ENCODE data around the gene TAF1C.

DNA sequence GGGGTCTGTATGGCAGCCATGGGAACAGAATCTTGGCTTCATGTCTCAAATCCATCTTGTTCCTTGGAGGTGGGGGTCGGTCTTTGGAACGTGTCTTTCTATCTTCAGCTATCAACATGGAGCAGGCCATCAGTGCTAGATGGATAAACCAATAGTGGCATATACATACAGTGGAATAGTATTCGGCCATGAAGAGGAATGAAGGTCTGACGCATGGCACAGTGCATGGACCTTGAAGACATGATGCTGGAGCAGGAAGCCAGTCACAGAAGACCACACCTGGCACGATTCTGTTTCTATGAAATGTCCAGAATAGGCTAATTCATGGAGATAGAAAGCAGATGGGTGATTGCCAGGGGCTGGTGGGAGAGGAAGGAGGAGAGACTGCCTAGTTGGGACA lies 45.2 kb upstream of the TAF1C start:
- TF ChIP-seq, protein P1, sequence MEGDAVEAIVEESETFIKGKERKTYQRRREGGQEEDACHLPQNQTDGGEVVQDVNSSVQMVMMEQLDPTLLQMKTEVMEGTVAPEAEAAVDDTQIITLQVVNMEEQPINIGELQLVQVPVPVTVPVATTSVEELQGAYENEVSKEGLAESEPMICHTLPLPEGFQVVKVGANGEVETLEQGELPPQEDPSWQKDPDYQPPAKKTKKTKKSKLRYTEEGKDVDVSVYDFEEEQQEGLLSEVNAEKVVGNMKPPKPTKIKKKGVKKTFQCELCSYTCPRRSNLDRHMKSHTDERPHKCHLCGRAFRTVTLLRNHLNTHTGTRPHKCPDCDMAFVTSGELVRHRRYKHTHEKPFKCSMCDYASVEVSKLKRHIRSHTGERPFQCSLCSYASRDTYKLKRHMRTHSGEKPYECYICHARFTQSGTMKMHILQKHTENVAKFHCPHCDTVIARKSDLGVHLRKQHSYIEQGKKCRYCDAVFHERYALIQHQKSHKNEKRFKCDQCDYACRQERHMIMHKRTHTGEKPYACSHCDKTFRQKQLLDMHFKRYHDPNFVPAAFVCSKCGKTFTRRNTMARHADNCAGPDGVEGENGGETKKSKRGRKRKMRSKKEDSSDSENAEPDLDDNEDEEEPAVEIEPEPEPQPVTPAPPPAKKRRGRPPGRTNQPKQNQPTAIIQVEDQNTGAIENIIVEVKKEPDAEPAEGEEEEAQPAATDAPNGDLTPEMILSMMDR (IDR thresholded peaks at IDR 0.05) = no peak
- no peak for TF ChIP-seq POLR2A (IDR thresholded peaks at IDR 0.05)
